Measurements from ENCODE around the gene PRADC1.

Gene PRADC1

GRCh38 chr2:73259704-73260337 lies 26.8 kb upstream of the PRADC1 start:
- H3K4me3 ChIP-seq, result no peak overlapping the region
- H3K27ac ChIP-seq, result no peak overlapping the region

GRCh38 chr2:73259276-73259675 lies 26.2 kb upstream of the PRADC1 start:
- H3K27ac ChIP-seq, result no peak overlapping the region
- no peak overlapping the region for H3K4me3 ChIP-seq

GRCh38 chr2:73258913-73259215 lies 25.8 kb upstream of the PRADC1 start:
- no peak overlapping the region for H3K27ac ChIP-seq
- no peak overlapping the region for H3K4me3 ChIP-seq

- Histone ChIP-seq H3K27ac (no peak overlapping the region), H3K4me3 (no peak overlapping the region)
Observed at GRCh38 chr2:73258186-73258912, 25.3 kb upstream of the PRADC1 start.

- Histone ChIP-seq H3K27ac (no peak overlapping the region), H3K4me3 (no peak overlapping the region)
Observed at GRCh38 chr2:73257425-73258125, 24.5 kb upstream of the PRADC1 start.

- Histone ChIP-seq H3K27ac (no peak overlapping the region), H3K4me3 (no peak overlapping the region)
Observed at GRCh38 chr2:73257021-73257420, 24.0 kb upstream of the PRADC1 start.

- H3K27ac ChIP-seq, result no peak overlapping the region
- no peak overlapping the region for H3K4me3 ChIP-seq
Observed at GRCh38 chr2:73256618-73256922, 23.5 kb upstream of the PRADC1 start.

GRCh38 chr2:73255907-73256617 lies 23.0 kb upstream of the PRADC1 start:
- H3K27ac ChIP-seq, result no peak overlapping the region
- H3K4me3 ChIP-seq, result no peak overlapping the region

GRCh38 chr2:73255007-73255644 lies 22.1 kb upstream of the PRADC1 start:
- H3K27ac ChIP-seq, result no peak overlapping the region
- no peak overlapping the region for H3K4me3 ChIP-seq

- Histone ChIP-seq H3K4me3 (no peak overlapping the region), H3K27ac (no peak overlapping the region)
Observed at GRCh38 chr2:73254343-73255006, 21.4 kb upstream of the PRADC1 start.

GRCh38 chr2:73253901-73254300 lies 20.9 kb upstream of the PRADC1 start:
- H3K4me3 ChIP-seq, result no peak overlapping the region
- no peak overlapping the region for H3K27ac ChIP-seq

- Histone ChIP-seq H3K27ac (no peak overlapping the region), H3K4me3 (no peak overlapping the region)
Observed at GRCh38 chr2:73253400-73253799, 20.4 kb upstream of the PRADC1 start.

- Histone ChIP-seq H3K27ac (no peak overlapping the region), H3K4me3 (no peak overlapping the region)
Observed at GRCh38 chr2:73252238-73253027, 19.4 kb upstream of the PRADC1 start.

- H3K4me3 ChIP-seq, result no peak overlapping the region
- H3K27ac ChIP-seq, result no peak overlapping the region
Observed at GRCh38 chr2:73250872-73251846, 18.1 kb upstream of the PRADC1 start.

- H3K27ac ChIP-seq, result no peak overlapping the region
Observed at GRCh38 chr2:73249636-73250035, 16.6 kb upstream of the PRADC1 start.

GRCh38 chr2:73246850-73247249 lies 13.8 kb upstream of the PRADC1 start:
- H3K27ac ChIP-seq, result no peak overlapping the region
- H3K4me3 ChIP-seq, result no peak overlapping the region

More at GRCh38 chr2:73249636-73250035, 16.6 kb upstream of the PRADC1 start:
- no peak overlapping the region for H3K4me3 ChIP-seq

- Histone ChIP-seq H3K4me3 (no peak overlapping the region), H3K27ac (no peak overlapping the region)
Observed at GRCh38 chr2:73244580-73244979, 11.5 kb upstream of the PRADC1 start.
